Calu3 (cell line): Measurements from ENCODE around the gene MS4A2. TPM values are rescaled to one million over a fixed set of nuclear protein-coding genes. Genes with fewer than 3 reads are reported as not detected.
A peak's percentile ranks its signal among the peaks of the same experiment; 100 is the strongest.
"Not testable (repeated sequence)": the region's sequence is repeated elsewhere in the genome, so short reads cannot be mapped to it uniquely, and the experiment has no call there.

Source experiments
- BruUV-seq: library from RNA; stranded (reverse); fragments of 400-500 nt; replicated peaks from 2 replicates; lab custom pipeline; 2021; lab: Mats Ljungman, UMichigan
- CTCF ChIA-PET: fragments of 300-600 bp; sonication (Branson Sonifier 250); formaldehyde crosslinking; loops from one replicate; lab custom pipeline; 2022; ENCODE audit warnings: antibody characterized with exemption; lab: Charles Lee
- DNase-seq: peaks from one replicate; pipeline ENCODE4 v3.0.0; 2022
- H3K27ac Mint-ChIP-seq: one replicate; pipeline ENCODE4 v1.8.0; 2022; ENCODE audit warnings: mixed read lengths; ENCODE audit not compliant: unreplicated experiment
- H3K27me3 Mint-ChIP-seq: one replicate; pipeline ENCODE4 v1.8.0; 2022; ENCODE audit warnings: mixed read lengths; ENCODE audit not compliant: unreplicated experiment
- H3K36me3 Mint-ChIP-seq: one replicate; pipeline ENCODE4 v1.8.0; 2022; ENCODE audit warnings: mild to moderate bottlenecking, moderate library complexity, mixed read lengths; ENCODE audit not compliant: insufficient read depth, unreplicated experiment
- H3K4me1 Mint-ChIP-seq: one replicate; pipeline ENCODE4 v1.8.0; 2022; ENCODE audit warnings: mild to moderate bottlenecking, low read depth, mixed read lengths; ENCODE audit not compliant: unreplicated experiment
- H3K4me3 Mint-ChIP-seq: one replicate; pipeline ENCODE4 v1.8.0; 2022; ENCODE audit warnings: mild to moderate bottlenecking, low read depth, moderate library complexity, mixed read lengths; ENCODE audit not compliant: unreplicated experiment
- H3K9me3 Mint-ChIP-seq: one replicate; pipeline ENCODE4 v1.8.0; 2022; ENCODE audit warnings: low read depth, mixed read lengths; ENCODE audit not compliant: unreplicated experiment
- intact Hi-C: fragments of 100-400 bp; cut with micrococcal nuclease; formaldehyde crosslinking; loops from one replicate; pipeline ENCODE4 v1.10.0; 2022; ENCODE audit not compliant: unreplicated experiment
- total RNA-seq: library from RNA; stranded (reverse); gene quantifications from 2 replicates; pipeline ENCODE4 v1.2.3, GENCODE V29; 2022
- TF ChIP-seq, protein P1 (sequence below): fragments of 200-600 bp; IDR thresholded peaks from one replicate; pipeline ENCODE4 v1.8.0; 2022; ENCODE audit warnings: antibody characterized with exemption; ENCODE audit not compliant: unreplicated experiment

The MS4A2 gene
- total RNA-seq, 1 experiment from 2014 or later: not detected

DNA sequence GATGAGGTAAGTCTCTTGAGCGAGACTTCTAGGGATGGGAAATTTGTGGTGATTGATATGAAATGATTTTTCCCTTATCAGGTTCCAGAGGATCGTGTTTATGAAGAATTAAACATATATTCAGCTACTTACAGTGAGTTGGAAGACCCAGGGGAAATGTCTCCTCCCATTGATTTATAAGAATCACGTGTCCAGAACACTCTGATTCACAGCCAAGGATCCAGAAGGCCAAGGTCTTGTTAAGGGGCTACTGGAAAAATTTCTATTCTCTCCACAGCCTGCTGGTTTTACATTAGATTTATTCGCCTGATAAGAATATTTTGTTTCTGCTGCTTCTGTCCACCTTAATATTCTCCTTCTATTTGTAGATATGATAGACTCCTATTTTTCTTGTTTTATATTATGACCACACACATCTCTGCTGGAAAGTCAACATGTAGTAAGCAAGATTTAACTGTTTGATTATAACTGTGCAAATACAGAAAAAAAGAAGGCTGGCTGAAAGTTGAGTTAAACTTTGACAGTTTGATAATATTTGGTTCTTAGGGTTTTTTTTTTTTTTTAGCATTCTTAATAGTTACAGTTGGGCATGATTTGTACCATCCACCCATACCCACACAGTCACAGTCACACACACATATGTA, 7.1 kb downstream of the MS4A2 start:
- TF ChIP-seq, protein P1, sequence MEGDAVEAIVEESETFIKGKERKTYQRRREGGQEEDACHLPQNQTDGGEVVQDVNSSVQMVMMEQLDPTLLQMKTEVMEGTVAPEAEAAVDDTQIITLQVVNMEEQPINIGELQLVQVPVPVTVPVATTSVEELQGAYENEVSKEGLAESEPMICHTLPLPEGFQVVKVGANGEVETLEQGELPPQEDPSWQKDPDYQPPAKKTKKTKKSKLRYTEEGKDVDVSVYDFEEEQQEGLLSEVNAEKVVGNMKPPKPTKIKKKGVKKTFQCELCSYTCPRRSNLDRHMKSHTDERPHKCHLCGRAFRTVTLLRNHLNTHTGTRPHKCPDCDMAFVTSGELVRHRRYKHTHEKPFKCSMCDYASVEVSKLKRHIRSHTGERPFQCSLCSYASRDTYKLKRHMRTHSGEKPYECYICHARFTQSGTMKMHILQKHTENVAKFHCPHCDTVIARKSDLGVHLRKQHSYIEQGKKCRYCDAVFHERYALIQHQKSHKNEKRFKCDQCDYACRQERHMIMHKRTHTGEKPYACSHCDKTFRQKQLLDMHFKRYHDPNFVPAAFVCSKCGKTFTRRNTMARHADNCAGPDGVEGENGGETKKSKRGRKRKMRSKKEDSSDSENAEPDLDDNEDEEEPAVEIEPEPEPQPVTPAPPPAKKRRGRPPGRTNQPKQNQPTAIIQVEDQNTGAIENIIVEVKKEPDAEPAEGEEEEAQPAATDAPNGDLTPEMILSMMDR: no peak
- Mint-ChIP-seq H3K27me3 (no peaks in the 10 kb centered on the region), H3K4me1 (peaks cover 47% of the 10 kb centered on the region), H3K27ac (no peak overlapping the region), H3K36me3 (no peaks in the 10 kb centered on the region), H3K9me3 (no peaks in the 10 kb centered on the region), H3K4me3 (no peak overlapping the region)
- CTCF ChIA-PET: no interaction called here
- intact Hi-C loops: no loop called here
- BruUV-seq: no TSS peak
- no peak for DNase-seq

DNA sequence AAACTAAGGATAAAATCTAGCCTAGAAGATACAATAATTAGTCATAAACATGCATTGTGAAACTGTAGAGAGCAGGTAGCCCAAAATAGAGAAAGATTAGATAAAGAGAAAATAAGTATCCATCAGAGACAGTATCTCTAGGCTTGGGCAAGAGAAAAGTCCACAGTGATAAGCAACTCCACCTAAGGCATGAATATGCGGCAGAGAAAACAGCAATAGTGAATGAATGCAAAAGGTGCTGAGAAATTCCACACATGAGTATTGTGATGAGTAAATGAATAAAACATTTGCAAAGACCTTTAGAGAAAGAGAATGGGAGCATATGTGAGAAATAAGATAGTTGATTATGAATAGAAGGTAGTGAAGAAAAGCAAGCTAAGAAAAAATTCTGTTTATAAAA, 8.7 kb downstream of the MS4A2 start:
- H3K4me3 Mint-ChIP-seq: no peak overlapping the region
- H3K27me3 Mint-ChIP-seq: no peaks in the 10 kb centered on the region
- CTCF ChIA-PET: interaction anchor here (0.6 kb wide), 1 partner anchor 111 kb away, joined by 3 read pairs; no protein-coding TSS in a partner anchor
- intact Hi-C loops: no loop called here
- H3K27ac Mint-ChIP-seq: no peak overlapping the region
- H3K9me3 Mint-ChIP-seq: no peaks in the 10 kb centered on the region
- no peak for DNase-seq
- H3K4me1 Mint-ChIP-seq: peaks cover 62% of the 10 kb centered on the region
- no TSS peak for BruUV-seq
- no peaks in the 10 kb centered on the region for H3K36me3 Mint-ChIP-seq
- TF ChIP-seq, protein P1: no peak

DNA sequence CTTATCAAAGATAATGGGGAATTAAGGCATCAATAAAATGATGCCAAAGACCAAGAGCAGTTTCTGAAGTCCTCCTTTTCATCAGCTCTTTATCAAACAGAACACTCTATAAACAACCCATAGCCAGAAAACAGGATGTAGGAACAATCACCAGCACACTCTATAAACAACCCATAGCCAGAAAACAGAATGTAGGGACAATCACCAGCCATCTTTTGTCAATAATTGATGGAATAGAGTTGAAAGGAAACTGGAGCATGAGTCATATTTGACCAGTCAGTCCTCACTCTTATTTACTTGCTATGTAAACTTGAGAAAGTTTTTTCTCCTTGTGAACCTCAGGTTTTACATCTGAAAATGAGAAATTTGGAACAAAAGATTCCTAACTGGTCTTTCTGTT, 10.0 kb downstream of the MS4A2 start:
- Mint-ChIP-seq H3K4me3 (peak overlapping the region; percentile 9), H3K36me3 (no peaks in the 10 kb centered on the region), H3K27me3 (no peaks in the 10 kb centered on the region), H3K9me3 (no peaks in the 10 kb centered on the region), H3K27ac (peak overlapping the region; percentile 51), H3K4me1 (peaks cover 62% of the 10 kb centered on the region)
- no TSS peak for BruUV-seq
- DNase-seq: no peak
- CTCF ChIA-PET: interaction anchor here (0.5 kb wide), 1 partner anchor 94 kb away, joined by 3 read pairs; no protein-coding TSS in a partner anchor
- TF ChIP-seq, protein P1: no peak
- intact Hi-C loops: no loop called here

DNA sequence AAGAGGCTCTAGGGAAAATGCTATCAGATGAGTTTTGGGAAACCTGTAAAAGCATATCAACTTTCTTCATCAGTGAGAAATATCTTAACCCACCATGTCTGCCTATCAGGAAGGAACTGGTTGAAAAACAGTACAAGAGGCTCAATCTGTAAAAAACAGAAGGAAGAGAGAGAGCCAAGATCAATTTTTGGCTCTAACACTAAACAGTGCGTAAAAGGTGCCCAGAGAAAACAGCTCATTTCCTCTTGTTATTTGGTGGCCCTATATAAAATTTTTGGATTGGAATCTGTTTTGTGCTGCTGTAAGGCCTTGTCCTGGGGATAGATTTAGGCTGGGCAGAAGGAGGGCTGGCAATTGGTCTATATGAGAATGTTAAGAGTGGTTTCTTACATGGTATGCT, 12.1 kb downstream of the MS4A2 start:
- intact Hi-C loops: no loop called here
- Mint-ChIP-seq H3K27me3 (no peaks in the 10 kb centered on the region), H3K9me3 (no peaks in the 10 kb centered on the region), H3K4me1 (peaks cover 56% of the 10 kb centered on the region), H3K4me3 (no peak overlapping the region), H3K36me3 (no peaks in the 10 kb centered on the region), H3K27ac (peak overlapping the region; percentile 41)
- CTCF ChIA-PET: interaction anchor here (0.7 kb wide), 1 partner anchor 560 kb away, joined by 3 read pairs; no protein-coding TSS in a partner anchor
- DNase-seq: no peak
- TF ChIP-seq, protein P1: no peak
- BruUV-seq: no TSS peak

DNA sequence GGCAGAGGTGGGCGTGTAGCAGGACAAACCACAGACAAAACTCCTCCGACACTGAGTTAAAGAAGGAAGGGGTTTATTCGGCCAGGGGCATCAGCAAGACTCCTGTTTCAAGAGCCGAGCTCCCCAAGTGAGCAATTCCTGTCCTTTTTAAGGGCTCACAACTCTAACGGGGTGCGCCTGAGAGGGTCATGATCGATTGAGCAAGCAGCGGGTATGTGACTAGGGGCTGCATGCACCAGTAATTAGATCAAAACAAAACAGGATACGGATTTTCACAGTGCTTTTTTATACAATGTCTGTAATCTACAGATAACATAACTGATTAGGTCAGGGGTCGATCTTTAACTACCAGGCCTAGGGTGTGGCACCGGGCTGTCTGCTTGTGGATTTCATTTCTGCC, 12.9 kb downstream of the MS4A2 start:
- DNase-seq, H3K27me3 Mint-ChIP-seq, H3K9me3 Mint-ChIP-seq, CTCF ChIA-PET, H3K36me3 Mint-ChIP-seq, BruUV-seq, intact Hi-C loops: not testable (repeated sequence)
- Mint-ChIP-seq H3K4me1 (peaks cover 48% of the 10 kb centered on the region), H3K4me3 (peak overlapping the region; percentile 30), H3K27ac (peak overlapping the region; percentile 41)

DNA sequence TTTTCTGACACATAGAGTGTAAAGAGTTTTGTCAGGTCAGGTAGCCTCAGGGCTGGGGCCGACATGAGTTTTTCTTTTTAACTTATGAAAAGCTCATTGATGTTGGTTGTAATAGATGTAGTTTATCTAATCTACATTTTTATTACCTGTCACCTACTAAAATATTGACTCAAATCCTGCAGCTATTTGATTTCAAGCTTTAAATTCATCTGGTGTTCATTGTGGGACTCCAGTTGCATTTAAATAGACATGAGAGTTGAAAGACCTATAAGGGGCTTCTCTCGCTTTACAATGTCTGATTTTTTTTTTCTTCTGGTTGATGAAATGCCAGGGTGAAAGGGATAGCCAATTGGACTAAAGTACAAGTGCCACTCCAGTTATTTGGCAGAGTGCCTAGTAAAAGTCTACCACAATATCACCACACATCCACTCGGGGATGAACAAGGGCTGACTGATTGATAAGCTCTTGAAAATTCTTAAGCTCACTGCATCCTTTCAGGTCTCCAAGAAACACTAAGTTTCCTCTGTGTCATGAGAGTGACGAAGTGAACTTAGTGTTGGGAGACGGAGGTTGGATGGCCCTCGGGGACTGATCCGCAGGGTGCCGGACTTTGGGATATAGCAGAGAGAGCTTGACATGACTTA, 16.1 kb downstream of the MS4A2 start:
- DNase-seq, intact Hi-C loops, H3K36me3 Mint-ChIP-seq, BruUV-seq, H3K9me3 Mint-ChIP-seq, H3K27me3 Mint-ChIP-seq, H3K27ac Mint-ChIP-seq, H3K4me3 Mint-ChIP-seq: not testable (repeated sequence)
- CTCF ChIA-PET: interaction anchor here (1.1 kb wide), 1 partner anchor 143 kb away, joined by 3 read pairs; no protein-coding TSS in a partner anchor
- H3K4me1 Mint-ChIP-seq: peaks cover 30% of the 10 kb centered on the region

DNA sequence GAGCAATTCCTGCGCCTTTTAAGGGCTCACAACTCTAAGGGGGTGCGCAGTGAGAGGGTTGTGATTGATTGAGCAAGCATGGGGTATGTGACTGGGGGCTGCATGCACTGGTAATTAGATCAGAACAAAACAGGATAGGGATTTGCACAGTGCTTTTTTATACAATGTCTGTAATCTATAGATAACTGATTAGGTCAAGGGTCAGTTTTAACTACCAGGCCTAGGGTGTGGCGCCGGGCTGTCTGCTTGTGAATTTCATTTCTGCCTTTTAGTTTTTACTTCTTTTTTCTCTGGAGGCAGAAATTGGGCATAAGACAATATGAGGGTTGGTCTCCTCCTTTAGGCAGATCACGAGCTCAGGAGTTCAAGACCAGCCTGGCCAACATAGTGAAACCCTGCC, 20.2 kb downstream of the MS4A2 start:
- H3K4me3 Mint-ChIP-seq, H3K4me1 Mint-ChIP-seq, H3K27ac Mint-ChIP-seq, H3K27me3 Mint-ChIP-seq, intact Hi-C loops, H3K9me3 Mint-ChIP-seq, BruUV-seq, DNase-seq, CTCF ChIA-PET, H3K36me3 Mint-ChIP-seq: not testable (repeated sequence)
